Stimulated activated CD4-positive, alpha-beta T cell treated with anti-CD3 and anti-CD28 coated beads, Interleukin-12 subunit alpha, Interleukin-12 subunit beta, amount 100 ng/mL, for 24 hours (primary cell): Measurements from ENCODE around the gene ADCY10.
"Not testable (repeated sequence)": the region's sequence is repeated elsewhere in the genome, so short reads cannot be mapped to it uniquely, and the experiment has no call there.

Experiments used
- DNase-seq, 2 experiments: peaks; one replicate each; pipeline ENCODE4 v3.0.0-alpha.2; 2020; ENCODE audit warnings: low read depth in 2 of 2

Gene ADCY10

DNA sequence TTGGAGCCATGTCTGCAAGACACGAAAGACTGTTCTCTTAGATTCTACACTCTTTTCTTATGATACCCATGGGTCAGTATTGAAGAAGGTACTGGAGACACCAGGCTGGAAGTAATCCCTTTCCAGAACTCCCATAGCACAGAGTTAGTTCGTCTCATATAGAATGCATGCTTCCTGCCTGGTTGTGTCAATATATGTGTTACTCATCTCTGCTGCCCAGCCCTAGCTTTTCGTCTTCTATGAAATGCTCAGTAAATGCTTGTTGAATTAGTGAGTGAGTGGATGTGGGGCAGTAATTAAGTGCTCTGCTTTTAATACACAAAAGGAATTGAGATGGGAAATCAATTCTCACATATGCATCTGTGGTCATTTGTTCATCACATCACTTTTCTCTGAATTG, 32.1 kb downstream of the ADCY10 start:
- DNase-seq: no peak

- DNase-seq: no peak
Measured at GRCh38 chr1:167881069-167881468, 32.9 kb downstream of the ADCY10 start.

GRCh38 chr1:167880580-167881021, 33.3 kb downstream of the ADCY10 start:
- DNase-seq: no peak

DNA sequence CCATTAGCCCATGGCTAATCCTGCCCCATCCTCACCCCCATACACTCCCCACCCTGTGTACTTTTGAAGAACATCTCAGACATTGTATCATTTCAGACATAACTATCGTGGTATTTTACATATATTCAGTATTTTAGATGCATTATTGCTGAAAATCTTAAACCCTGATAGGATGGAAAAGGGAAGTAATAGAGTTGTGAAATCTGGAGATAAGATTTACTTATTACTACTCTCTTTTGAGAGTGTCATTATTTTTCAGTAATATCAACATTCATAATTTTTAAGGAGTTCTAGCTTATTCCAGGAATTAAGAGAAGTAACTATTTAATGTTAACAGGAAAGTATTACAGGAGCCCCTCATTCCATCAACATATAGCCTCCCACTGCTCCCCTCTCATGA, 34.4 kb downstream of the ADCY10 start:
- DNase-seq: no peak

GRCh38 chr1:167878372-167879160, 35.4 kb downstream of the ADCY10 start:
- DNase-seq: no peak

- no peak for DNase-seq
Measured at GRCh38 chr1:167876597-167877175, 37.2 kb downstream of the ADCY10 start.

- DNase-seq: no peak
Measured at GRCh38 chr1:167871331-167871730, 42.6 kb downstream of the ADCY10 start.

- not testable (repeated sequence) for DNase-seq
Measured at GRCh38 chr1:167869157-167870001, 44.6 kb downstream of the ADCY10 start.

DNA sequence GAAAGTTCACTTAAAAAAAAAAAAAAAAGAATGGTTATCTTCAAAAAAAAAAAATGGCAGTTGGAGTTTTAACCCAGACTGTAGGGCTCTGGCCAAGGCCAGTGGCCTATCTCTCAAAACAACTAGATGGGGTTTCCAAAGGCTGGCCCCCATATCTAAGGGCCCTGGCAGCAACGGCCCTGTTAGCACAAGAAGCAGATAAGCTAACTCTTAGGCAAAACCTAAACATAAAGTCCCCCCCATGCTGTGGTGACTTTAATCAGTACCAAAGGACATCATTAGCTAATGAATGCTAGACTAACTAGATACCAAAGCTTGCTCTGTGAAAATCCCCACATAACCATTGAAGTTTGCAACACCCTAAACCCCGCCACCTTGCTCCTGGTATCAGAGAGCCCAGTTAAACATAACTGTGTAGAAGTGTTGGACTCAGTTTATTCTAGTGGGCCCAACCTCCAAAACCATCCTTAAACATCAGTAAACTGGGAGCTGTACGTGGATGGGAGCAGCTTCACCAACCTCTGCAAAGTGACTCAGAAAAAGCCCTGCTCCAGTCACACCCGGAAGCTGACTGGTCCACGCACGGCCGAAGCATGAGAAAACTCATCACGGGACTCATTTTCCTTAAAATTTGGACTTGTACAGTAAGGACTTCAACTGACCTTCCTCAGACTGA, 47.1 kb downstream of the ADCY10 start:
- not testable (repeated sequence) for DNase-seq

DNA sequence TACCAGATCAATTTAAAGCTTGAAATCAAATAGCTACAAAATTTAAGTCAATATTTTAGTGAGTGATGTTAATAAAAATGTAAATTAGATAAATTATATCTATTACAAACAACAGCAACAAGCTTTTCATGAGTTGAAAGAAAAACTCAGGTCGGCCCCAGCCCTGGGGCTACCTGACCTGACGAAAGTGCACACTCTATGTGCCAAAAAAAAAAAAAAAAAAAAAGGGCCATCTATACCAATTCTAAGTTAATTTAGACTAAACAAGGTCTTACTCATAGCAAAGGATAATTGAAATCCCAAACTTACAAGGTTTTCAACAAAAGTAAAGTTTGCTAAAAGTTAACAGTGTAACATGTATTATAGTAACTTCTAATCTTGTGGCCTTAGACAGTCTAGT, 47.6 kb downstream of the ADCY10 start:
- DNase-seq: not testable (repeated sequence)

DNA sequence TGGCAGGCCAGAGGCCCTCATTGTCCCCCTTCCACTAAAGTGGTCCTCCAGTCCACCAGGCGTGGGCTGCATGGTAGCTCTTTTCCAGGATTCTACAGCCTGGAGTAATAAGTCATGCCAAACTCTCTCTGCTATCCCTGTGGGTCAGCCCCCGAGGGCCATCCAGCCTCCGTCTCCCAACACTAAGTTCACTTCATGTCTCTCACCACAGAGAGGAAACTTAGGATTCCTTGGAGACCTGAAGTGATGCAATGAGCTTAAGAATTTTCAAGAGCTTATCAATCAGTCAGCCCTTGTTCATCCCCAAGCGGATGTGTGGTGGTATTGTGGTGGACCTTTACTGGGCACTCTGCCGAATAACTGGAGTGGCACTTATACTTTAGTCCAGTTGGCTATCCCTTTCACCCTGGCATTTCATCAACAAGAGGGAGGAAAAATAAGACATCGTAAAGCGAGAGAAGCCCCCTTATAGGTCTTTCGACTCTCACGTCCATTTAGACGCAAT, 48.1 kb downstream of the ADCY10 start:
- DNase-seq: not testable (repeated sequence)

- DNase-seq: not testable (repeated sequence)
Measured at GRCh38 chr1:167865193-167865592, 48.7 kb downstream of the ADCY10 start.

DNA sequence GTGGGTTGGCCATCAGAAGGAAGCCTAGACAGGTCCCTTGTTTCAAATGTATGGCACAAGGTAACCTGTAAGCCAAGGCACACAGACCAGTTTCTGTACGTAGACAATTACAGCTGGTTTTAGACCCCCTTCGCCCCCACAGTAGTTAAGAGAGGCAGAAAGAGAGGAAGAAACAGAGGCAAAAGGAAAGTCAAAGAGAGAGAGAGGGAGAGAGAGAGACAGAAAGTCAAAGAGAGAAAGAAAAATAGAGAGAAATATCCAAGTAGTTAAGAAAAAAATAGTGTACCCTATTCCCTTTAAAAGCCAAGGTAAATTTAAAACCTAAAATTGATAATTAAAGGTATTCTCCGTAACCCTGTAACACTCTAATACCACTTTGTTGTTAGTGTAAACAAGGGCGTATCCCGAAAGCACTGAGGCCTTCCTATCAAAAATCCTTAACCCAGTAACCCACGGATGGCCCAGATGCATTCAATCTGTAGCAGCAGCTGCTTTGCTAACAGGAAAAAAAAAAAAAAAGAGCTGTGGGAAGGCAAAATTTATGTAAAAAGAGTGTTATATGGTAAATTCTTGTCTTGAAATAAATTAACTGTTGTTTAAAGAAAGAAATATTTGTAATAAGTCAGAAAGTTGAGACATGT, 49.4 kb downstream of the ADCY10 start:
- DNase-seq: no peak

- no peak for DNase-seq
Measured at GRCh38 chr1:167863921-167864279, 50.0 kb downstream of the ADCY10 start.

DNA sequence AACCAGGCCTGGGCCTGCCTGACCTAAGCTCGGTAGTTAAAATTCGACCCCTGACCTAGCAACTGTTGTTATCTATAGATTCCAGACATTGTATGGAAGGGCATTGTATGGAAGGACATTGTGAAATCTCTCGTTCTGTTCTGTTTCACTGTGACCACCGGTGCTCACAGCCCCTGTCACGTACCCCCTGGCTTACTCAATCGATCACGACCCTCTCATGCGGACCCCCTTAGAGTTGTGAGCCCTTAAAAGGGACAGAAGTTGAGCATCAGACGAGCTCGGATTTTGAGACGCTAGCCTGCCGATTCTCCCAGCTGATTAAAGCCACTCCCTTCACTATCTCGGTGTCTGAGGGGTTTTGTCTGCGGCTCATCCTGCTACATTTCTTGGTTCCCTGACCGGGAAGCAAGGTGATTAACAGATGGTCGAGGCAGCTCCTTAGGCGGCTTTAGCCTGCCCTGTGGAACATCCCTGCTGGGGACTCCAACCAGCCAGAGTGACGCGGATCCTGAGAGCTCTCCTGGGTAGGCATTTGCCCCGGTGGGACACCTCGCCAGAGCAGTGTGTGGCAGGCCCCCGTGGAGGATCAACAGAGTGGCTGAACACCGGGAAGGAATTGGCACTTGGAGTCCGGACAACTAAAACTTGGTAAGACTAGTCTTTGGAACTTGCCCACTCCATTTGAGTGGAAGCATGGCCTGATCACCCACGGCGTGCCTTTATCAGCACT, 50.6 kb downstream of the ADCY10 start:
- DNase-seq: not testable (repeated sequence)

DNA sequence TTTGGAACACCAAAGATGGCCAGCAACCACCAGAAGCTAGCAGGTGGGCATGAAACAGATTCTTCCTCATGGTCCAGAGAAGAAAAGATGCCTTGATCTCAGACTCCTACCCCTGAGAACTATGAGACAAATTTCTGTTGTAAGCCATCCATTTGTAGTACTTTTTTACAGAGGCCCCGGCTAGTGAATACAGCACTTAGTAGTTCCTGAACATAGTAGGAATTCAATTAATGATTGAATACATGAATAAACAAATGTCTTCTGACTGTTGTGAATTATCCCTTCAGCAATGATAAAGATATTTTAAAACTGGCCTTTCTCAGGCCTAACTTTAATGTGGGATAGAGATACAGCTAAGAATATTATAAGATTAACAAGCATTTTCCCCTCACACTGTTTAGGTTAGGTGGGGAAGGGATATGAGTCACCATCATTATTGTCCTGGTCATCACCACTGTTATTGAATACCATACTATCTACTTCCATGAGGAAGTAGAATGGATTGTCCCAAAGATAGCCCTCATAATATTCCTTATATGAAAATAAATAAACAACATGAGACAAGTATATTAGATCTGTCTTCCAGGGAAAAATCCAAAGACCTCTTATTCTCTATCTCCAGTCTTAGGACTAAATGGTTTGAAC, 51.4 kb downstream of the ADCY10 start:
- DNase-seq: no peak

GRCh38 chr1:167861664-167862381, 52.1 kb downstream of the ADCY10 start:
- DNase-seq: no peak

DNA sequence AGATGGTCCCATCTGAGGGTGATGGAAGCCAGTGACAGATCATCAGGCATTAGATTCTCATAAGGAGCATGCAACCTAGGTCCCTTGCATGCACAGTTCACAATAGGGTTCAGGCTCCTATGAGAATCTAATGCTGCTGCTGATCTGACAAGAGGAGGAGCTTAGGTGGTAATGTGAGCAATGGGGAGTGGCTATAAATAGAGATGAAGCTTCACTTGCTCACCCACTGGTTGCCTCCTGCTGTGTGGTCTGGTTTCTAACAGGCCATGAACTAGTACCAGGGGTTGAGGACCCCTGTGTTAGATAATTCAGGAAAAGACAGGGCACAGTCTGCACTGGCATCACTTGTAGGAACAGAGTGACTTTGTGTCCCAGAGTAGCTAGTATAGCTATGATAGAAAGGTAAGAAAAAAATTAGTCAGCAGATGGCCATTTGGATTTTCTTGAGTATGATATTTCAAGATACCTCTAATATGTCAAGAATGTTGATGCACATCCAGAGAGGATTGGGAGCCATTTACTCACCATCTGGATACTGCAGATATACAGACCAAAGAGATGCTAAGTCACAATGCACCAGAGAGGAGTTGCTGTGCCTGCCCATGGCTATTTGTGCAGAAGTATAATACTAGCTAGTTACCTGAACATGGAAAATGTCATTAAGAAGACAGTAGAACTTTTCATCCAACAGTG, 53.6 kb downstream of the ADCY10 start:
- no peak for DNase-seq
